Neural progenitor cell (in vitro differentiated cells): ENCODE data around the gene SLC4A9.

ENCODE experiments used
- EZH2 ChIP-seq: fragments of 200-600 bp; sonication (generic); IDR thresholded peaks from 2 replicates; pipeline ENCODE4 v1.6.1; 2017; ENCODE audit warnings: antibody characterized with exemption, mild to moderate bottlenecking, moderate library complexity
- EZH2phosphoT487 ChIP-seq: fragments of 200-600 bp; sonication (generic); IDR thresholded peaks from 2 replicates; pipeline ENCODE4 v1.6.1; 2017; ENCODE audit warnings: antibody characterized with exemption
- TF ChIP-seq, protein P1 (sequence below): fragments of 200-600 bp; sonication (generic); IDR thresholded peaks from 2 replicates; pipeline ENCODE4 v1.5.1; 2017; ENCODE audit warnings: antibody characterized with exemption, mild to moderate bottlenecking

DNA sequence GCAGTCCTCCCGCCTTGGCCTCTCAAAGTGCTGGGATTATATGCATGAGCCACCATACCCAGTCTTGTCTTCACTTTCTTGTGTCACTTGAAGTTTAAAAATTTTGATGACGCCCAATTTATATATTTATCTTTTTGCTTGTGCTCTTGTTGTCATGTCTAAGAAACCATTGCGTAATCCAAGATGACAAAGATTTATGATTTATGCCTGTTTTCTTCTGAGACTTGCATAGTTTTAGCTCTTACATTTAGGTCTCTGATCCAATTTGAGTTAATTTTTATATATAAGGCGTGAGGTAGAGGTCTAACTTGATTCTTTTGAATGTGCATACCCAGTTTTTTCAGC lies 60.2 kb downstream of the SLC4A9 start:
- TF ChIP-seq, protein P1, sequence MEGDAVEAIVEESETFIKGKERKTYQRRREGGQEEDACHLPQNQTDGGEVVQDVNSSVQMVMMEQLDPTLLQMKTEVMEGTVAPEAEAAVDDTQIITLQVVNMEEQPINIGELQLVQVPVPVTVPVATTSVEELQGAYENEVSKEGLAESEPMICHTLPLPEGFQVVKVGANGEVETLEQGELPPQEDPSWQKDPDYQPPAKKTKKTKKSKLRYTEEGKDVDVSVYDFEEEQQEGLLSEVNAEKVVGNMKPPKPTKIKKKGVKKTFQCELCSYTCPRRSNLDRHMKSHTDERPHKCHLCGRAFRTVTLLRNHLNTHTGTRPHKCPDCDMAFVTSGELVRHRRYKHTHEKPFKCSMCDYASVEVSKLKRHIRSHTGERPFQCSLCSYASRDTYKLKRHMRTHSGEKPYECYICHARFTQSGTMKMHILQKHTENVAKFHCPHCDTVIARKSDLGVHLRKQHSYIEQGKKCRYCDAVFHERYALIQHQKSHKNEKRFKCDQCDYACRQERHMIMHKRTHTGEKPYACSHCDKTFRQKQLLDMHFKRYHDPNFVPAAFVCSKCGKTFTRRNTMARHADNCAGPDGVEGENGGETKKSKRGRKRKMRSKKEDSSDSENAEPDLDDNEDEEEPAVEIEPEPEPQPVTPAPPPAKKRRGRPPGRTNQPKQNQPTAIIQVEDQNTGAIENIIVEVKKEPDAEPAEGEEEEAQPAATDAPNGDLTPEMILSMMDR, result no peak
- no peak for TF ChIP-seq EZH2
- TF ChIP-seq EZH2phosphoT487, result no peak
